Transverse colon (tissue), 4 donors: ENCODE results near the gene TWIST2. TPM values are rescaled to one million over a fixed set of nuclear protein-coding genes. Genes with fewer than 3 reads are reported as not detected.

Experiments used
- DNase-seq: peaks from one replicate; pipeline ENCODE4 v3.0.0-alpha.2; 2019
- H3K27ac ChIP-seq, 4 donors: fragments of 200-600 bp; sonication (generic); 2 replicates each; pipeline ENCODE4 v1.5.1; 2016 to 2018; ENCODE audit warnings: inconsistent platforms in 4 of 4
- H3K27me3 ChIP-seq: fragments of 200-600 bp; sonication (generic); 2 replicates; pipeline ENCODE4 v1.5.1; 2017; ENCODE audit warnings: inconsistent platforms
- H3K36me3 ChIP-seq, 4 donors: fragments of 200-600 bp; sonication (generic); 2 replicates each; pipeline ENCODE4 v1.5.1; 2017 to 2019; ENCODE audit warnings: inconsistent platforms in 4 of 4
- H3K4me1 ChIP-seq, 4 donors: fragments of 200-600 bp; sonication (generic); 2 replicates each; pipeline ENCODE4 v1.5.1; 2017 to 2020; ENCODE audit warnings: inconsistent platforms in 4 of 4
- H3K4me3 ChIP-seq, 4 donors: fragments of 200-600 bp; sonication (generic); 1 replicate in 1 of 4; 2 replicates in 3 of 4; pipeline versions ENCODE4 v1.5.1 to v1.6.1; 2017 to 2019; ENCODE audit warnings: inconsistent platforms in 4 of 4
- H3K9me3 ChIP-seq, 2 donors: fragments of 200-600 bp; sonication (generic); 2 replicates each; pipeline ENCODE4 v1.5.1; 2017 to 2019; ENCODE audit warnings: inconsistent platforms in 2 of 2
- EP300 ChIP-seq: sonication (generic); formaldehyde crosslinking; IDR thresholded peaks from one replicate; pipeline ENCODE4 v1.6.1; 2017; ENCODE audit warnings: antibody characterized with exemption, low read depth
- POLR2A ChIP-seq: fragments of 450-650 bp; IDR thresholded peaks from one replicate; pipeline ENCODE4 v1.6.1; 2016; ENCODE audit warnings: antibody characterized with exemption, mild to moderate bottlenecking, moderate library complexity
- POLR2AphosphoS5 ChIP-seq, 3 donors: sonication (generic); formaldehyde crosslinking; IDR thresholded peaks; one replicate each; pipeline ENCODE4 v1.6.1; 2016; ENCODE audit warnings: antibody characterized with exemption in 3 of 3
- WGBS, 2 donors: methylation state at CpG; one replicate each; pipeline ENCODE4 v1.1.5; 2018; ENCODE audit warnings: low coverage in 1 of 2; 5-methylcytosine and 5-hydroxymethylcytosine counted together
- in situ Hi-C, 4 donors: fragments of 200-750 bp; cut with MboI; loops; one replicate each; pipeline versions ENCODE4 v1.15.0 to v1.15.1; 2017; ENCODE audit warnings: low sequenced_read_pairs in 3 of 4, low pct_ligation_motif_present in 1 of 4, low pct_unique_long_range_greater_than_20kb in 1 of 4
- intact Hi-C: fragments of 100-400 bp; cut with DNase I; formaldehyde crosslinking; loops from one replicate; pipeline ENCODE4 v1.15.1; 2023; ENCODE audit warnings: low total_unique reads
- total RNA-seq, 4 donors: library from RNA; depleted of rRNA; stranded (reverse); fragments of >200 nt; gene quantifications; one replicate each; pipeline ENCODE4 v1.1.0, GENCODE V29; 2016
- TF ChIP-seq, protein P1 (sequence below), 5 experiments: fragments of 200-600 bp in 3 of 5; fragments of 450-650 bp in 2 of 5; sonication (generic) in 3 of 5; IDR thresholded peaks; 1 replicate in 2 of 5; 2 replicates in 3 of 5; pipeline ENCODE4 v1.5.1; 2016 to 2017; ENCODE audit warnings: antibody characterized with exemption in 5 of 5, inconsistent platforms in 3 of 5, mild to moderate bottlenecking in 2 of 5, moderate library complexity in 1 of 5

The TWIST2 gene
- total RNA-seq, 4 donors from 2014 or later: 6.7 to 59.1 (median 16.8) TPM

DNA sequence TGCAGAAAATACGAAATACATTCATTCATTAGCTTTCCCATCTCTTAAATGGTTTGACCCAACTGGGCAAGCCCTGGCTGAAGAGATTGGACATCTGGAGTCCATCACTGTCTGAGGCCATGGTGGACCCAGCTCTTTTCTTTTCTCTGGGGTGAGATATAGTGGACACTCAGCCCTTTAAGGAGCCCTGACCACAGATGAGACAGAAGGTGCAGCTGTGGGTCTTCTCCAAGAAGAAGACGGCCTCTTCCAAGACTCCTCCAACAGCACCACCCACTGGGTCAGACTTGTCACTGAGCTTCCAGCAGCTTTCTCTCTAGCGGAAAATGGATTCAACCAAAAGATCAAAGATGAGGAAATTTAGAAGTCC, 27.2 kb downstream of the TWIST2 start:
- H3K27ac ChIP-seq: peak overlapping the region in 2 of 4 donors; percentile 20 to 71
- peak; percentile 32 for DNase-seq

DNA sequence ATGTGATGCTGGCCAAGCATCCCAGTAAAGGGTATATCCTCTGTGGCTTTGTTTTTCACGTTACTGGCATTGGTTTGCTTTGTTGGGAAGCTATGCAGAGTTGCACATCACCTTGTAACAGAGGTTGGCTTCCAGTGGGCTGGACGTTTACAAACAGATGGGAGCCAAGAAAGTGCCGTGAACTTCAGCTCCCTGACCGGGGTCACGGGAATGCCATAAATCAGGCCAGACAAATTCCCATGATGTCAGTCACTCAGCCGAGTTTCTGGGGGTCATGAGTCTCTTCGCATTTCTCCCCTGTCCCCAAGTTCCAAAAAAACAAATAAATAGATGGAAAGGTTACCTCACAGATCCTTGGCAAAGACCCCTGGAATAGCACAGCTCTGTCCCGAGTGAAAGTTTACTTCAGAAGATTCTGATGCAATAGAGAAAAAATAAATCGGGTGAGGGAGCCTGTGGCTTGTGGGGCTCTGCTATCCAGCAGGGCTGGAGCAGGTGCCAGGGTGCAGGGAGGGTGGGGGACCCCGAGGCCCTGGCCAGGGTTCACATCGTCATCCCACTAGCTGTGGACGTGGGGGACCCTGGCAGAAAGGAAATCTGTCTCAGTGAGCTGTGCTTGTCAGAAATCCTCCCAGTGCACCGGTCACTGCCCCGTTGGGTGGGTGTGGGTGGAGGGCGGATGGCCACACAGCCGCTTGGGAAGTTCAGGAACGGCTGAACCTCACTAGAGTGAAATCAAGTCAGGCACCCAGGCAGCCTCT, 27.8 kb downstream of the TWIST2 start:
- intact Hi-C loops: no loop called here

More for the DNA sequence above, 27.2 kb downstream of the TWIST2 start:
- Histone ChIP-seq H3K9me3 (no peaks in the 10 kb centered on the region), H3K4me3 (no peak overlapping the region), H3K4me1 (peaks cover 0 to 4% (median 2%) of the 10 kb centered on the region in 4 donors), H3K27me3 (no peaks in the 10 kb centered on the region), H3K36me3 (no peaks in the 10 kb centered on the region)
- intact Hi-C loops: no loop called here
- in situ Hi-C loops: no loop called here
- no peak for TF ChIP-seq EP300
- TF ChIP-seq, protein P1, sequence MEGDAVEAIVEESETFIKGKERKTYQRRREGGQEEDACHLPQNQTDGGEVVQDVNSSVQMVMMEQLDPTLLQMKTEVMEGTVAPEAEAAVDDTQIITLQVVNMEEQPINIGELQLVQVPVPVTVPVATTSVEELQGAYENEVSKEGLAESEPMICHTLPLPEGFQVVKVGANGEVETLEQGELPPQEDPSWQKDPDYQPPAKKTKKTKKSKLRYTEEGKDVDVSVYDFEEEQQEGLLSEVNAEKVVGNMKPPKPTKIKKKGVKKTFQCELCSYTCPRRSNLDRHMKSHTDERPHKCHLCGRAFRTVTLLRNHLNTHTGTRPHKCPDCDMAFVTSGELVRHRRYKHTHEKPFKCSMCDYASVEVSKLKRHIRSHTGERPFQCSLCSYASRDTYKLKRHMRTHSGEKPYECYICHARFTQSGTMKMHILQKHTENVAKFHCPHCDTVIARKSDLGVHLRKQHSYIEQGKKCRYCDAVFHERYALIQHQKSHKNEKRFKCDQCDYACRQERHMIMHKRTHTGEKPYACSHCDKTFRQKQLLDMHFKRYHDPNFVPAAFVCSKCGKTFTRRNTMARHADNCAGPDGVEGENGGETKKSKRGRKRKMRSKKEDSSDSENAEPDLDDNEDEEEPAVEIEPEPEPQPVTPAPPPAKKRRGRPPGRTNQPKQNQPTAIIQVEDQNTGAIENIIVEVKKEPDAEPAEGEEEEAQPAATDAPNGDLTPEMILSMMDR (IDR thresholded peaks at IDR 0.05): peak in 1 of 5 experiments; percentile 8
- 63 to 85% methylated on average over 2 to 3 of the region's 3 CpGs for whole genome bisulfite sequencing, 2 donors

GRCh38 chr2:238876232-238876630, 28.3 kb downstream of the TWIST2 start:
- in situ Hi-C loops (no loop called here), intact Hi-C loops (no loop called here)
- TF ChIP-seq, protein P1 (IDR thresholded peaks at IDR 0.05): no peak
- TF ChIP-seq POLR2AphosphoS5 (IDR thresholded peaks at IDR 0.05) (no peak), EP300 (no peak), POLR2A (no peak)
- DNase-seq: no peak
- H3K27me3 ChIP-seq: no peaks in the 10 kb centered on the region
- H3K9me3 ChIP-seq: no peaks in the 10 kb centered on the region
- WGBS, 2 donors: 77 to 100% methylated on average over 2 to 3 of the region's 3 CpGs
- H3K4me3 ChIP-seq: no peak overlapping the region
- H3K4me1 ChIP-seq: peaks cover 0 to 4% (median 2%) of the 10 kb centered on the region in 4 donors
- H3K27ac ChIP-seq: peak overlapping the region in 3 of 4 donors; percentile 14 to 71 (median 32)
- no peaks in the 10 kb centered on the region for H3K36me3 ChIP-seq

More for the DNA sequence above, 27.8 kb downstream of the TWIST2 start:
- Histone ChIP-seq H3K9me3 (no peaks in the 10 kb centered on the region), H3K36me3 (no peaks in the 10 kb centered on the region), H3K4me1 (peaks cover 0 to 4% (median 2%) of the 10 kb centered on the region in 4 donors), H3K4me3 (no peak overlapping the region), H3K27me3 (no peaks in the 10 kb centered on the region), H3K27ac (peak overlapping the region in 3 of 4 donors; percentile 14 to 71 (median 32))
- WGBS, 2 donors: 42 to 66% methylated on average over 5 to 17 of the region's 17 CpGs
- DNase-seq: no peak
- in situ Hi-C loops: no loop called here
- peak in 2 of 3 donors; percentile 25 to 47 for TF ChIP-seq POLR2AphosphoS5 (IDR thresholded peaks at IDR 0.05)
- TF ChIP-seq EP300: no peak
- no peak for TF ChIP-seq POLR2A
- TF ChIP-seq, protein P1 (IDR thresholded peaks at IDR 0.05): no peak

- no peak overlapping the region for H3K4me3 ChIP-seq
- WGBS, 2 donors: 71 to 100% methylated on average over 1 to 8 of the region's 8 CpGs
- intact Hi-C loops: no loop called here
- no peaks in the 10 kb centered on the region for H3K36me3 ChIP-seq
- H3K27me3 ChIP-seq: no peaks in the 10 kb centered on the region
- H3K4me1 ChIP-seq: peaks cover 3 to 16% (median 7%) of the 10 kb centered on the region in 4 donors
- in situ Hi-C loops: no loop called here
- H3K27ac ChIP-seq: no peak overlapping the region
- TF ChIP-seq, protein P1 (IDR thresholded peaks at IDR 0.05): no peak
- no peak for TF ChIP-seq POLR2AphosphoS5 (IDR thresholded peaks at IDR 0.05)
- no peak for TF ChIP-seq POLR2A
- no peak for TF ChIP-seq EP300
- H3K9me3 ChIP-seq: no peaks in the 10 kb centered on the region
- DNase-seq: no peak
Observed at GRCh38 chr2:238878051-238878735, 30.3 kb downstream of the TWIST2 start.
